Ammon's horn (tissue), 1 donor: Measurements from ENCODE around the gene MBP.
A peak's percentile ranks its signal among the peaks of the same experiment; 100 is the strongest.

Source experiments
- DNase-seq: peaks from one replicate; pipeline ENCODE4 v3.0.0-alpha.2; 2016; ENCODE audit warnings: low spot score

MBP gene

GRCh38 chr18:77114415-77115191 is 18.0 kb downstream of the MBP start:
- peak; percentile 78 for DNase-seq

DNA sequence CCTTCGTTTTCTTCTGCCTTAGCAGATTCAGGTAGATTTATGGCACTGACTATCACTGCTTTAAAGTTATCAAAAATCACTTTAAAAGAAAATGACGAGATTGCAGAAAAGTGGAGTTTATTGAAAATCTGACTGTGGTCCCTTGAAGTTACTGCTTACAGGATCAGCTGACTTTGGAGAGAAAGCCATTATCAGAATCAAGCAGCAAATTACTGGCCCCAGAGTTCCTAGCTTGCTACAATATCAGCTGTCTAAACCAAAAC is 18.5 kb downstream of the MBP start:
- DNase-seq: no peak

DNA sequence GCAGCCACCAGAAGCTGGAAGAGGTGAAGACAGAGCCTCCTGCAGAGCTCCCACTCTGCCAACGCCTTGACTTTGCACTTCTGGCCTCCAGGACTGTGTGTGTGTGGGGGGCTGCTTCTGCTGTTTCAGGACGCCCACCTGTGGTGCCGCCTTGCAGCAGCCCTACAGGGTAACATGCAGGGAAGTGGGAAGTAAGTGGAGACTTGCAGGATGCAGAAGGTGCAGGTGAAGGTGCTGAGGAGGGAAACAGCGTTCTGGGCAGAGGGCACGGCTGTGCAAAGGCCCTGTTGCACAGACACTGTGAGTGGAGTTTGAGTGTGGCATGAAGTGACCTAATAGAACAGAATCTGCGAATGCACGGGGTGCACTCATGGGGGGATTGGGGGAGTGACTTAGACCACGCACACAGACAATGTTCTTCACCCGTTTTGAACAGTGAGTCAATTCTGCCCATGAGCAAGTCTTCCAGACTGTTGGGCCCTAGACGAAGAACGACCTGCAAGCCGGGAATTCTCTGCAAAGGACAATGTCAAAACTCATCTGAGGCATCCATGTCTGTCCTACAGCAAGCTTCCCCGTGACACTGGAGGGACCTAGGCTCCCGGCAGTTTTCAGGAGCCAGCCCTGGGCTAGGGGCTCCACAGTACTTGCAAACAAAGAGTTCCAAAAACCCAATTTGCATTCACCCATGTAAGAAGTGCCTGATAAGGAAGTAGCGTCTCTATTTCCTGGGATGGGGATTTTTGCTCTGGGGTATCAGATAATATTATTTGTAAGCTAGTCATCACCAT is 19.0 kb downstream of the MBP start:
- no peak for DNase-seq

- no peak for DNase-seq
These were observed 19.9 kb downstream of the MBP start for GRCh38 chr18:77112747-77113092.

GRCh38 chr18:77111951-77112746 is 20.4 kb downstream of the MBP start:
- no peak for DNase-seq

- no peak for DNase-seq
These were observed 21.1 kb downstream of the MBP start for GRCh38 chr18:77111449-77111848.

- DNase-seq: no peak
These were observed 21.6 kb downstream of the MBP start for GRCh38 chr18:77110936-77111335.

- DNase-seq: no peak
These were observed 22.2 kb downstream of the MBP start for GRCh38 chr18:77110400-77110799.

GRCh38 chr18:77109648-77110019 is 22.9 kb downstream of the MBP start:
- no peak for DNase-seq

DNA sequence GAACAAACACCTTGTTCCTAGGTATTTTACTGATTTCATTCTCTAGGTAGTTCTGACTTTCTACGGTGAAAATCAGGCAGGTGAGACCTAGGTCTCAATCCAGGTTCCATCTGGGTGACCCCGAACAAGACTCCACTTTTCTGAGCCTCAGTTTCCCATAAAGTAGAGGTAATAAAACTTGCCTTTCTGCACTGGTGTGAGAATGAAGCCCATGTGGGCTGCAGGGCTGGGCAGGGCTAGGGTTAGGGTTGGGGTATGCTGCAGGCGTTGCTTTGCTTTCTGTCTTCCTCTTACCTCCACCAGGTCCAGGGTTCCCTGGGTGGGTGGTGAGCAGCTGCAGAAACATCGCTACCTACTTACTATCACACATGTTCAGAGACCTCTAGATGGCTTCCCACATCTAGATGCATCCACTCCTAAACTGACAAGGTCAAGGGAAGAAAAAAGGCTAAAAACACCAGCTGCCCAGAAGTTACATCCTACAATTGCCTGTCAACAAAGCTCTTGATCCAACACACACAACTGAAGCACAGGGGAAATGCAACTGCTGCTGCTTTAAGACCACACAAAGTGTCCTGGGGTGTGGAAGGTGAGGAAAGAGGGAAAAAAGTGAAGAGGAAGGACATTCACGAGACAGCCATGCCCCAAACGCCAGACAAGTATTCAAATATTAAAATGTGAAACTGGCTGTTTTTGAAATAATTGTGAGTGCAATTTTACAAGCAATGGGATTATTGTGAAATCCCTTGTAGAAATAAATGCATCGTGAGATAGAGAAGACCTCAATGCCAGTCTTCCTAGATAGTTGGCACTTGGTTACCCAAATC is 23.5 kb downstream of the MBP start:
- DNase-seq: no peak

DNA sequence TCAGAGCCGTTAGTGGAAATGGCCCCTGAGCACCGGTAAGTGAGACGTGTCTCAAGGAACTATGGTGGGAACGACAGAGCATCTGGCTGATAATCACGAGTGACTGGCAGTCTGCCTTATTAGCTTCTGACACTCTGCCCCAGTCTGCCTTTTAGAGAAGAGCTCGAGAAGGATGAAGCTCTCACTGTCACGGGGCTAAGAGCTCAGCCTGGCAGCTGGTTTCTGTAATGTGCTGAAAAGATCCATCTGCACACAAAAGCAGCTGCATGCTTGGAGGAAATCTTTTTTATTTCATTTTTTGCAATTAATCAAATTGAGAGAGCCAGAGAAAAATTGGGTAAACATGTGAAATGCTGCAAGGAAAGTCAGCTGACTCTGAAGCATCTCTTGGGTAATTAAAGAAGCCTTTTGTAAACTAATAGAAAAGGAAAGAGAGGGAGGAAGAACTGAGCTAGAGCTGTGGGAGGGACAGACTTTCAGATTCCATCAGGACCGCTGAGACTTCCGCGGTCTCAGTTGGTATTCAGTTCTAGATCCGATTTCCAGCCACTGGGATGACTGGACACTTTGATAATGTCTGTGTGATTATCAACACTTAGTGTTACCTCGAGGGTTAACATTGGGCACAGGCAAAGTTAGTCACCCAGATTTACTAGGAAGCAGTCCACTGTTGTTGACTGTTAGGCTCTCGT is 24.4 kb downstream of the MBP start:
- DNase-seq: peak; percentile 73

- no peak for DNase-seq
These were observed 25.3 kb downstream of the MBP start for GRCh38 chr18:77107292-77107691.

- no peak for DNase-seq
These were observed 26.3 kb downstream of the MBP start for GRCh38 chr18:77106331-77106730.

DNA sequence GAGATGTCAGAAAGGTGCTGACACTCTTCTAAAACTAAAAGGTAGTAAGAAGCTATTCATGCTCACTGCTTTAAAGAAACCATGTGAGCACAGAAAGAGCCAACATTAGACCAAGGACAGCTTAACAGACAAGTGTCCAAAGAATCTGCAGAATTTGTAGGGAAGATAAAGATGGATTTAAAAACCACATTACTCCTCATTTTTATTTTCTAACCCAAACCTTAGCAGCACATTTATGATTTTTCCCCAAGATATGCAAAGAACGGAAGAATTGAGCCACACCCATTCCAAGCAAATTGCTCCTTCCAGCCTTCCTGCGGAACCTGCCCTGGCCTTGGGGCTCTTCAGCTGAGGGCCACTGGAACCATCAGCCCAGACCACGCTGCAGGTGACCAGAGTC is 26.9 kb downstream of the MBP start:
- DNase-seq: no peak

DNA sequence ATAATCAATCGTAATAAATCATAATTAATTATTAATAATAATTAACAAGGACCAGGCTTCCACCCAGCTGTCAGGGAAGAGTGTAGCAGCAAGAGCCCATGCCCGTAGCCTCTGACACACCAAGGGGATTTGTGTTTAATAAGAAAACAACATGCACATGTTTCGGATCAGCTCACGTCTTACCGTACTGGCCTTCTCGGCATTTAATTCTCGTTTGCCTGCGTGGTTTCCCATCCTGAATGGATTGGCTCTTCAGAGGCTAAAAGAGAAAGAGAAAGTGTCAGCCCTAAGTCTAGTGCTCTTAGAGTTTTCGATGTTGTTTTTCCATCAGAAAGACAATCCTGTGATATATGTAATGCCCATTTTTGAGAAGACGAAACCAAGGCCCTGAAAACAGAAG is 27.6 kb downstream of the MBP start:
- no peak for DNase-seq

DNA sequence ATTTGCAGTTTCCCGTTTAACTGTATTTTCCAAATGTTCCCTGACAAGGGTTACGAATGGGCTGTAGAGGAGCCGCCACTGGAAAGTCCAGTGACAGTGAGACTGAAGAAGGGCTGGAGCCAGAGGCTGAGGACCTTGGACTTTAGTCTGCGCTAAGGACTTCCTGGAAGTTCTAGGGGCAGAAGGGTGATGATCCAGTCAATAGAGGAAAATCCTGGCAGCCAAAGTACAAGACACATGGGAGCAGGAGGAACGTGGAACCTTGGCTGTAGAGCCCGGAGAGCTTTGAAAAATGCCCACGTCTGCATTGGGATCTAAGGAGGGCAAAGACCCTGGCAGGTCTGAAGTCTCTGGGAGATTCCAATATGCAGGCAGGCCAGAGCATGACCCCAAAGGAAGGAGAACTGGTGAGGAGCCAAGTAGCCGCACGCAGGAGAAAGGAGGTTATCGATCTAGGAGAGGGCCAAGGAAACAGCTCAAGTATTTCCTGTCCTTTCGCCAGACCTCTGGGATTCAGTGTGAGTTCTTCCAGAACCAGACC is 28.5 kb downstream of the MBP start:
- DNase-seq: no peak

DNA sequence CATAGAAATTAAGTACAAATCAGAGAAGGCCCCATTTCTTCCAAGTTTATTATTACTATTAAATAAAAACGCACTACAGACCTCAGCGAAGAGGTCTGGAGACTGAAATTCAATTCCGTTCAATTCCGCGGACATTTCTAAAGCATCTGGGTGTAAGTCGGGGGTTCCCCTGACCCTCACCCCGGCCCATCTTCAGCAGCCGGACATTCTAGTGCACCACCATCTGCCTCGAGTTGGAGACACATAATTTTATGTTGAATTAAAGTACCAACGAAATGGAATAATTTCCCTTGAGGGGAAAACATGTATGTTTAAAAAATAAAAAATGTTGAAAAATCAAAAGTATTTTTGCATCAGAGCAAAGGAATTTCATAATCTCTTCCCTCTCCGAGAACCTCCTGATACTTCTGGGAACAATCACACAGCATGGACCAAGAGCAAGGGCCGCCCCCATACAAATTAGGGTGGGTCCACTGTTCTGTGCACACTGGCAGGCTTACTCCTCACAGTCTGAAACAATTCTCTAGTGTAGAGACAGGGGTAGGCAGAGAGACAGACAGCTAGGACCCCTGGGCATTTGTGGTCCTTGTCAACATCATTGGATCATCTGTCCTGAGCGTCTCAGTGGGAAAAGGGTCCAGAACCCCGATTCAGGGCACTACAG is 29.3 kb downstream of the MBP start:
- DNase-seq: no peak

DNA sequence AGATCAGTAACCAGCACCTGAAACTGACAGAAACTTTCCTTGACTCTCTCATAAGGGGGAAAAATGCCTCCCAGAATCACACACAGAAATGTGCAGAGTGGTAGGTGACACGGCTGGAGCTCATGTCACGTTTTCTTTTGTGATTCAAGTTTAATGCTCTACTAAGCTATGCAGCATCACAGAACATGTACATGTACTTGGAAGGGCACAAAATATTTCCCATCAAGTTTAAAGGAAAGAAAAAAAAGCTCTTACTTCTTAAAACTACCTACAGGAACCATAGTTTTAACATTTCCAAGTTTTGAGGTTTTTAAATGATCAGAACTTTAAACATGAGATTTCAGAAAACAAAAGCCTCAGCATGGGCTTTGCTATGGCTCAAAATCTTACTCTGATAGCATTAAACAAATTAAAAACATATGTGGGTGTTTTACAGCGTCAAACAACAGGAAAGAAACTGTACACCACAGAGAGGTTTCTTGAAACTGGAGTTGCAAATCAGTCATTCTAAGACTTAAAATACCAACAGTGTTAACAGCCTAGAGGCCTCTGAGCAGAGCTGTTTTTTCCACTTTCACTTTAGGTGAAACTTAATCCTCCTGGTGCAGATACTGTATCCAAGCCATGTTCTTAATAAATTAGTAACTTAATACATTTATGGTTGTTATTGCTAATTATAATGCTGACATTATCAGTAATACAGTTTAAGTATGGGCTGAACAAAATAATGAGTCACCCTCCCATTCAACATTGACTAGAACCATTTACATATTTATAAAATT is 30.1 kb downstream of the MBP start:
- no peak for DNase-seq

DNA sequence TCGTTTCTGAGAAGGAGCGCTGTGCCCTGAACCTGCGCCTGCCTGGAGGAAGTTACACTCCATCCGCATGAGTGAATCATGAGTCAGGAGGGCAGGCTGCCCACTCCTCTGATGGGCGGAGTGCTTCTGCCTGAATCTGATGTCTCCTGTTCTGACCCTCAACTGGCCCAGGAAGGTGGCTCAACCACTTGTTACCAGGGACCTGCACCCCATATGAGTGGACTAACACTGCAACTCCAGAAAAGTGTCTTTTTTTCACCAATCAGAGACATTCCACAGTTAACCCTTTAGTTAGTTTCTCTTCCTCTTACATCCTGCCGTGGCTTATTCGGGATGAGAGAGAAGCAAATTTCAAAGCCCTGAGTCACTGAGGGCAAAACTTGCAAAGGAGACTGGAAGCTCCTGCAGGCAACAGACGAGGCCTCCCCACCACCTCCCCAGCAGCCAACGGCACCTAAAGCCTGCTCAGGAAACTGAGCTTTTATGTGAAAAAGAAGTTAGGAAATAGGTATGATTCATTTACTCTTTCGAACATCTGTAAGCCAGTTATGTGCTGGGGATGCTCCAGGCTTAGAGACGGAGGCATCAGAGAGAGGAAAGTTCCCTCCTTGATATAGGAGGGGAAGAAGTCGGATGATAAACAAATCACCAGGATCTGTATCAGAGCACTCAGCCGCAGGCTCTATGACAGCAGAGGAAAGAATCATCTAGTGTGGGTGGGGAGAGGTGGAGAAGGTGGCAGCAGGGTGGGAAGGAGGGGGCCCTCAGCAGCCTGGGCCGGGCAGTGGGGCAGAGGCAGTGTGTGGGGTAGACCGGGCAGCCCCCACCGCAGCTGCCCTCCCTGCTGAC is 30.9 kb downstream of the MBP start:
- peak; percentile 61 for DNase-seq
